ENCODE data around the gene VMAC. TPM values are rescaled to one million over a fixed set of nuclear protein-coding genes. Genes with fewer than 3 reads are reported as not detected.

VMAC gene
- total RNA-seq, 2 experiments from 2014 or later = 1.4 to 1.9 TPM

DNA sequence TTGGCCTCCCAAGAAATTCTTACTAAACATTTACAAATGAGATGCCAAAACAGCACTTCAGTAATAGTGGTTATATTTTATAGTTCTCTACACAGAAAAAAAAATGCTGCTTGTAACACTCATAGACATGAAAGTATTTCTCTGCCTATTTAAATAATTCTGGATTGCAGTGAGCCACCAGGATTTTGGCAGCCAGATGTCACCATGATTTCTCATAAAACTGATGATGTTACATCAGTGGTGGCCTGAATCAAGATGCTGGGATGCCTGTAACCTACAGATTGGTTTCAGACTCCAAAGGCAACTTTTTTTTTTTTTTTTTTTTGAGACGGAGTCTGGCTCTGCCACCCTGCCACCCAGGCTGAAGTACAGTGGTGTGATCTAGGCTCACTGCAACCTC, 6.7 kb downstream of the VMAC start:
- H3K36me3 Mint-ChIP-seq = peaks cover 6% of the 10 kb centered on the region
- no peak for DNase-seq
- H3K27ac Mint-ChIP-seq = no peak overlapping the region
- H3K4me3 Mint-ChIP-seq = no peak overlapping the region
- H3K9me3 Mint-ChIP-seq = no peaks in the 10 kb centered on the region
- no peaks in the 10 kb centered on the region for H3K27me3 Mint-ChIP-seq
- H3K4me1 Mint-ChIP-seq = peaks cover 12% of the 10 kb centered on the region

DNA sequence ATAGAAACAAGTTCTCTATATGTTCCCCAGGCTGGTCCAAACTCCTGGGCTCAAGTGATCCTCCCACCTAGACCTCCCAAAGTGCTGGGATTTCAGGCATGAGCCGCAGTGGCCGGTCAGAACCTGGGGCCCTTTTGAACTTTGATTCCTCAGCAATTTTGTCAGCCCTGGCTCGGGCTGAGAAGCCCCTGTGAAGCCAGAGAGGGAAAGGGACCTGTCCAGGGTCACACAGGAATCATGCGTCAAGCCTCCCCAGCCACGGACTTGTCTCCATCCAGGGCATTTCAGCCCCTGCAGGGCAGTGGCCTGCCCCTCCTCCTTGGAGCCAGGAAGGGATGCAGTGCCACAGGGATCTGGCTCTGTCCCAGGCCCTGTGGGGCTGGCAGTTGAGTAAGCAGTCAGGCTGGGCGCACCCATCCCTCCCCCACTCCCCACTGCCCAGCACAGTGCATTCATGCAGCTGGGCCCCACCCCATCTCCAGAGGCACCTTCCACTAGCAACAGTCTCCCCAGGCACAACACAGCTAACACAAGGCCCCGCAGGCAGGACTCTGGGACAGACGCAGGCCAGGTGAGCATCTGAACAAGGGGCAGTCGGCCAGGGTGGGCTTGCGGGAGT, 9.2 kb downstream of the VMAC start, which contains the start of gene CAPS:
TSS of gene CAPS (plus strand) at position 516 of the 619 bp plus-strand sequence. CDS start 153 bp downstream, outside the sequence.
- H3K36me3 Mint-ChIP-seq = peaks cover 2% of the 10 kb centered on the region
- no peaks in the 10 kb centered on the region for H3K4me1 Mint-ChIP-seq
- no peak within 1 kb of the TSS for H3K4me3 Mint-ChIP-seq
- H3K27me3 Mint-ChIP-seq = no peaks in the 10 kb centered on the region
- H3K9me3 Mint-ChIP-seq = no peaks in the 10 kb centered on the region
- no peak for DNase-seq
- H3K27ac Mint-ChIP-seq = no peak within 1 kb of the TSS

DNA sequence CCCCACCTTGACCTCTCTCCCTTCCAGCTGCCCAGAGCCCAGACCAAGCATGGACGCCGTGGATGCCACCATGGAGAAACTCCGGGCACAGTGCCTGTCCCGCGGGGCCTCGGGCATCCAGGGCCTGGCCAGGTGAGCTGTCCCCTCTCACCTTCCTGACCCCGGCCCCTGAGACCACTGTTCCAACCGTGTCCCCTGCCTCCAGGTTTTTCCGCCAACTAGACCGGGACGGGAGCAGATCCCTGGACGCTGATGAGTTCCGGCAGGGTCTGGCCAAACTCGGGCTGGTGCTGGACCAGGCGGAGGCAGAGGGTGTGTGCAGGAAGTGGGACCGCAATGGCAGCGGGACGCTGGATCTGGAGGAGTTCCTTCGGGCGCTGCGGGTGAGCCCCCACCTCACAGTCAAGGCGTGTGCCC, 9.7 kb downstream of the VMAC start:
- DNase-seq = no peak
- peaks cover 7% of the 10 kb centered on the region for H3K36me3 Mint-ChIP-seq
- no peaks in the 10 kb centered on the region for H3K27me3 Mint-ChIP-seq
- H3K27ac Mint-ChIP-seq = no peak overlapping the region
- H3K4me1 Mint-ChIP-seq = no peaks in the 10 kb centered on the region
- no peak overlapping the region for H3K4me3 Mint-ChIP-seq
- H3K9me3 Mint-ChIP-seq = no peaks in the 10 kb centered on the region

DNA sequence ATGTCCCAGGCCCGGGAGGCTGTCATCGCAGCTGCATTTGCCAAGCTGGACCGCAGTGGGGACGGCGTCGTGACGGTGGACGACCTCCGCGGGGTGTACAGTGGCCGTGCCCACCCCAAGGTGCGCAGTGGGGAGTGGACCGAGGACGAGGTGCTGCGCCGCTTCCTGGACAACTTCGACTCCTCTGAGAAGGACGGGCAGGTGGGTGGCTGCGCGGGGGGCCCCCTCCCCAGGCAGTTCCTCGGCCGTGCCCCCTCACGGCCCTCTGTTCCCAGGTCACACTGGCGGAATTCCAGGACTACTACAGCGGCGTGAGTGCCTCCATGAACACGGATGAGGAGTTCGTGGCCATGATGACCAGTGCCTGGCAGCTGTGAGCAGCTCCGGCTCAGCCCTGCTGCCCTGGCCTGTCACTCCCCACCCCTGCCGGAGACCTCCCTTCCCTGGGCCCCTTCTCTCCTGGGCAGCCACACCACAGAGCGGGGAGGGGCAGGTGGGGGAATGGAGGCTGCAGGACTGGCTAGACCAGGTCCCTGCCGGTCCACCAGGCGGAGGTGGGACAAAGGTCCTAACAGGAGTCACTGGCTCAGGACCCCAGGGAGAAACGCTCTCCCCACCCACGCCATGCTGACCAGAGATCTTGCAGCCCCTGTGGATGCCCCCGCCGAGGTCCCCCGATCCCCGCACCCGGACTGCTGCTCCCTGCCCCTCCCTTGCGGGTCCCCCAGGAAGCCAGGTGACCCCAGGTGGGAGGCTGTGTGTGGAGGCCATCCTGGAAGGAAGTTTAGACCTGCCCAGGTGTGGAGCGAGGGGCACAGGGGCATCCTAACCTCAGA, 10.5 kb downstream of the VMAC start:
- Mint-ChIP-seq H3K27ac (no peak overlapping the region), H3K36me3 (peaks cover 9% of the 10 kb centered on the region), H3K9me3 (no peaks in the 10 kb centered on the region), H3K4me3 (no peak overlapping the region), H3K27me3 (no peaks in the 10 kb centered on the region), H3K4me1 (no peaks in the 10 kb centered on the region)
- DNase-seq = no peak

DNA sequence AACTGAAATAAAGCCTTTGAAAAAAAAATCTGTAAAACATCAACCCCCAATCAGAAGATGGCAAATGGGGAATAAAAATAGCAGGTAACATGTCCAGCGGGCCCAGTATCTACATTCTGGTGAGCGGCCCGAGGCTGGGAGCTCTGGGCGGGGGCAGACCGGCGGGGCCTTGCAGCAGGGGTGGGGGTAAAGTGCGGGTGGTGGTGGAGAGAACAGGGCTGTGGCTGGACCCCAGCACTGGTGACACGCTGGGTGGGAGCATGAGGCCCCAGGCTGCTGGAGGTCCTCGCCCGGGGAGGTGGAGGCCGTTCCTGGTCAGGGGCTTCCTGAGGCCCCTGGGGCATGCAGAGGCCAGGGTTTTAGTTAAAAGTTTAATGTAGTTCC, 11.1 kb downstream of the VMAC start:
- H3K4me3 Mint-ChIP-seq = no peak overlapping the region
- no peaks in the 10 kb centered on the region for H3K9me3 Mint-ChIP-seq
- DNase-seq = no peak
- H3K4me1 Mint-ChIP-seq = no peaks in the 10 kb centered on the region
- H3K27me3 Mint-ChIP-seq = no peaks in the 10 kb centered on the region
- H3K36me3 Mint-ChIP-seq = peaks cover 9% of the 10 kb centered on the region
- H3K27ac Mint-ChIP-seq = no peak overlapping the region

DNA sequence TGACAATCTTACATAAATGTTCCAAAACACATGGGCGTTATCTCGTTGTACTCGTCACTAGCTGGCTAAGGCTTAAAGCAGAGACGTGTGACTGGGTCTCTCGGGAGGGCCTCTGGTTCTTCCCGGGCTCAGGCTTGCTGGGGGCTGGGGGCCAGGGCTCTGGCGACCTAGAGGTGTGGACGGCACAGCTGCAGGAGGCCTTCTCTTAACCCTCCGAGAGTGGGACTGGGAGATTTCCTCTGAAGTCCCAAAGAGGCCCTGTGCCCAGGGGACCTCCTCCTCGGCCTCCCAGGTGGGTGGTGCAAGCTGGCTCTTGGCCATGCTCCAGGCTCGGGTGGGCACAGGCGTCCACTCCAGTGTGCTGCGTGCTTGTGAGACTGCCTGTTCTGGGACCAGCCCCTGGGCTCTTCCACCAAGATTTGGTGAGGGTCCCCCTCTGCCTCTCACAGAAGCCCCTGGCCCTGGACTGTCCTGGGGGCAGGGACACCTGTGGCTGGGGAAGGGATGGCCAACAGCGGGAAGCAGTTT, 11.6 kb downstream of the VMAC start:
- Mint-ChIP-seq H3K27ac (no peak overlapping the region), H3K27me3 (no peaks in the 10 kb centered on the region), H3K4me3 (no peak overlapping the region), H3K36me3 (peaks cover 9% of the 10 kb centered on the region), H3K4me1 (no peaks in the 10 kb centered on the region), H3K9me3 (no peaks in the 10 kb centered on the region)
- no peak for DNase-seq

- H3K4me3 Mint-ChIP-seq = no peak overlapping the region
- no peaks in the 10 kb centered on the region for H3K9me3 Mint-ChIP-seq
- DNase-seq = no peak
- H3K4me1 Mint-ChIP-seq = peaks cover 4% of the 10 kb centered on the region
- H3K27me3 Mint-ChIP-seq = no peaks in the 10 kb centered on the region
- no peak overlapping the region for H3K27ac Mint-ChIP-seq
- H3K36me3 Mint-ChIP-seq = peaks cover 9% of the 10 kb centered on the region
Measured at GRCh38 chr19:5917431-5918107, 12.9 kb downstream of the VMAC start.

DNA sequence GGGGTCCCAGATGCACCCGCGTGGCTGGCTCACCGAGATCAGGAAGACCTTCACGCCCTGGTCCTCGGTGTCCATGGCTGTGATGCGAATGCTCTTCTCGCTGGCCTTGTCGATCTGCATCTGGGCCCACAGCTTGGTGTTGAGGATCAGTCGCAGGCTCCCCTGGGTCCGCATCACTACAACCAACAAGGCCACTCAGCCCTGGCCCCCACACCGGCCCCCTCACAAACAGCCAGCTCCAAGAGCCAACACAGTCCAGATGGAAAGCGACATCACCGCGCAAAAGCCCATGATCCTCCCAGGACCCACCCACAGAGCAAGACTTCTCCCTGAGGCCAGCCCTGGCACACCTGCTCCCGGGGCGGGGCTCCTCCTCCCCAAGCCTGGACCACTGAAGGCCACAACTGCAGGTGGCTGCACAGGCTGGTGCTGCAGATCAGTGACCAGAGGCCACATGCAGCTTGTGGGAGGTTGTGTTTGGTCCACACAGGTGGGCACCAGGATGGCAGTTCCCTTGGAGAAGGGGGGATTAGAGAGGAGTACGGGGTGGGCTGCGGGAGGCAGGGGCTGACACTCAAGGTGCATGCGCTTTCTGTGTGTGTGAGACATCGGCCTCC, 13.9 kb downstream of the VMAC start:
- Mint-ChIP-seq H3K27ac (no peak overlapping the region), H3K9me3 (no peaks in the 10 kb centered on the region), H3K4me3 (no peak overlapping the region), H3K36me3 (peaks cover 12% of the 10 kb centered on the region), H3K27me3 (no peaks in the 10 kb centered on the region), H3K4me1 (peaks cover 4% of the 10 kb centered on the region)
- no peak for DNase-seq

GRCh38 chr19:5921516-5922160, 17.0 kb downstream of the VMAC start:
- Mint-ChIP-seq H3K27ac (no peak overlapping the region), H3K27me3 (no peaks in the 10 kb centered on the region), H3K4me3 (no peak overlapping the region), H3K9me3 (no peaks in the 10 kb centered on the region), H3K36me3 (peaks cover 13% of the 10 kb centered on the region), H3K4me1 (peaks cover 4% of the 10 kb centered on the region)
- DNase-seq = no peak

- H3K27ac Mint-ChIP-seq = no peak overlapping the region
- H3K4me3 Mint-ChIP-seq = no peak overlapping the region
- peaks cover 4% of the 10 kb centered on the region for H3K4me1 Mint-ChIP-seq
- no peak for DNase-seq
- no peaks in the 10 kb centered on the region for H3K27me3 Mint-ChIP-seq
- peaks cover 13% of the 10 kb centered on the region for H3K36me3 Mint-ChIP-seq
- no peaks in the 10 kb centered on the region for H3K9me3 Mint-ChIP-seq
Measured at GRCh38 chr19:5922161-5922545, 17.5 kb downstream of the VMAC start.

DNA sequence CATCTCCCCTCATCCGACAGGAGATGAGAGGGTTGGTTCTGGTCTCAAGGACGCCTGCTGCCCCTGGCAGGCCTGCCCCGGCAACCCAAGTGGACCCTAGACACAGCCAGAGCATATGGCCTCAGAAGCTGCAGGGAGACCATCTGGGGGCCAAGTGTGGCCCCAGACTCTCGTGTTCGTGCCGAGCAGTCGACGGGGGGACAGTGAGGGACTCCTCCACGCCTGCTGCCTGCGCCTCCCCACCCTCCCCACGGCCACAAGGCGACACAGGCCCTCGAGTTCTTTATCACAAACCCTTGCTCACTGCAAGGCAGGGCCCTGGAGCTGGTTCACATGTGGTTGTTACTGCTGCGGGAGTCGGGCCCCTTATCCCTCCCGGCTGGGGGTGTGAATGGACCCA, 18.7 kb downstream of the VMAC start:
- Mint-ChIP-seq H3K4me1 (peaks cover 4% of the 10 kb centered on the region), H3K9me3 (no peaks in the 10 kb centered on the region), H3K4me3 (no peak overlapping the region), H3K27me3 (no peaks in the 10 kb centered on the region), H3K36me3 (peaks cover 13% of the 10 kb centered on the region), H3K27ac (no peak overlapping the region)
- no peak for DNase-seq

- Mint-ChIP-seq H3K4me3 (no peak overlapping the region), H3K27me3 (no peaks in the 10 kb centered on the region), H3K27ac (no peak overlapping the region), H3K4me1 (peaks cover 4% of the 10 kb centered on the region), H3K9me3 (no peaks in the 10 kb centered on the region), H3K36me3 (peaks cover 4% of the 10 kb centered on the region)
- DNase-seq = no peak
Measured at GRCh38 chr19:5925830-5926427, 21.3 kb downstream of the VMAC start.

DNA sequence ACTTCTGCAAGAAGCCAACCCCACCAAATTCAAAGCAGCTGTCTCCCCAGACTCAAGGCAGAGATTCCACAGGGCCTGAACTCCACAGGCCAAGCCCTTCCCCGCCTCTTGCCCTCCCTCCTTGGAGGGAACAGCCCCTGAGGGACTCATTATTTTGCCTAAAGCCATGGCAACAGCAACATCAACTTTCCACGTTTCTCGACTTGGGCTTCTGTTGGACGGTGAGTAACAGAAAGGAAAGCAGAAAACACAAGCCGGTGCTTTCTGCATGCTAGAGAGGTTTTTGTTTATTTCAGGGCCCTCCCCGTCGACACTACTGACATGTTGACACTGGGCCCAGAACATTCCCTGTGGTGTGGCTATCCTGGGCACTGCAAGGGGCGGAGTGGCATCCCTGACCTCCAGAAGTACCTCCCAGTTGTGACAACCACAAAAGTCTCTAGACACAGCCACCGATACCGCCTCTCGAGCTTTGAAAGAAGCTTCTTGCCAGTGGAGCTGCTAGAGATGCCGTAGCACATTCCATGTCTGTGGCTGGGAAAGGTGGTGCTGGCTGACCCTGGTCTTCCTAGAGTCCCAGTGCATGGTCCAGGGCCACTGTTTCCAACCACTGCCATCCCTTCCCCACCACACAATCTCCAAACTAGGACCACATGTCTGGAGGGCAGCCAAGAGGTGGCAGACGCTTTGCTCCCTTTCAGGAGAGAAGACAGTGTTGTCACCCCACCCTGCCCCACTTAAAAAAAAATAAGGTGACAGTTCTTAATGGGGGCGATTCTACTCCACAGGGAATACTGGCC, 22.2 kb downstream of the VMAC start:
- peaks cover 4% of the 10 kb centered on the region for H3K36me3 Mint-ChIP-seq
- H3K9me3 Mint-ChIP-seq = no peaks in the 10 kb centered on the region
- no peaks in the 10 kb centered on the region for H3K27me3 Mint-ChIP-seq
- H3K27ac Mint-ChIP-seq = no peak overlapping the region
- peaks cover 2% of the 10 kb centered on the region for H3K4me1 Mint-ChIP-seq
- H3K4me3 Mint-ChIP-seq = no peak overlapping the region
- DNase-seq = no peak

GRCh38 chr19:5927441-5927821, 22.8 kb downstream of the VMAC start:
- no peak for DNase-seq
- no peak overlapping the region for H3K27ac Mint-ChIP-seq
- peaks cover 4% of the 10 kb centered on the region for H3K36me3 Mint-ChIP-seq
- no peaks in the 10 kb centered on the region for H3K27me3 Mint-ChIP-seq
- no peaks in the 10 kb centered on the region for H3K9me3 Mint-ChIP-seq
- no peaks in the 10 kb centered on the region for H3K4me1 Mint-ChIP-seq
- H3K4me3 Mint-ChIP-seq = no peak overlapping the region

Measured in activated naive CD8-positive, alpha-beta T cell treated with anti-CD3 and anti-CD28 coated beads for 36 hours (primary cell).